ENCODE measurements around the gene TSGA10.
"Not testable (repeated sequence)": the region's sequence is repeated elsewhere in the genome, so short reads cannot be mapped to it uniquely, and the experiment has no call there.

Gene TSGA10

GRCh38 chr2:99154643-99155536, at the start of gene TSGA10, which contains the start of gene LIPT1:
Gene TSGA10, minus strand, starts transcription at chr2:99154942. Its CDS starts 45,503 bp downstream, at chr2:99109439.
Gene LIPT1, plus strand, starts transcription at chr2:99154967. Its CDS starts 6,991 bp downstream, at chr2:99161958.
- peak; percentile 88 for DNase-seq (ENCODE audit: low read depth)

DNA sequence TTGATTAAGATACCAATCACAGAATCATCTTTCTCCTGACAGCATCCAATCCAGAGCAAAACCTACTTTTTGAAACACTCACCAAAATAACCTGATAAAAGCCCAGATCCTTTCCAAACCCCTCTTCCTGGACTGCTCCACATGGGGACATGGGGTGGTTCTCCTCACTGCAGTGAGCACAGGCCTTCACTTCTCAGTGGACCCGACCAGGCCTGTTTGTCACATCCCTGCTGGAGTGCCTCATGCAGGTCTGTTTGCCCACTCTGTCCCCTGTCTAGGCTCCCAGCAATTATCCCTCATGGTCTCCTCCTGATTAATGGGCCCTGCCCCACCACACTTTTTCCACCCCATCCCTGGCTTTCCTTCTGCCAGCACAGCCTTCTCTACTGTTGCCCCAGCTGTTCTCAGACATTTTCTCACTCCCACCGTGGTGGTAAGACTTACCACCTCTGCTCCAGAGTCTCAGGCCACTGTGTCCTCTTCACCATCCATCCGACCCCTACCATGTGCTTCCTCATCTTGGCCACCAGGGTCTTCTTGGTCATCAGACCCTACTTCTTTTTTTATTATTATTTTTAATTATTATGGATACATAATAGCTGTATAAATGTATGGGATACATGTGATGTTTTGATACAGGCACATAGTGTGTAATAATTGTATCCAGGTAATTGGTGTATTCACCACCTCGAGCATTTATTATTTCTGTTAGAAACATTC, 47.4 kb upstream of the TSGA10 start:
- DNase-seq (ENCODE audit: low read depth), result no peak

- no peak for DNase-seq (ENCODE audit: low read depth)
Observed at GRCh38 chr2:99200076-99200800, 45.5 kb upstream of the TSGA10 start.

DNA sequence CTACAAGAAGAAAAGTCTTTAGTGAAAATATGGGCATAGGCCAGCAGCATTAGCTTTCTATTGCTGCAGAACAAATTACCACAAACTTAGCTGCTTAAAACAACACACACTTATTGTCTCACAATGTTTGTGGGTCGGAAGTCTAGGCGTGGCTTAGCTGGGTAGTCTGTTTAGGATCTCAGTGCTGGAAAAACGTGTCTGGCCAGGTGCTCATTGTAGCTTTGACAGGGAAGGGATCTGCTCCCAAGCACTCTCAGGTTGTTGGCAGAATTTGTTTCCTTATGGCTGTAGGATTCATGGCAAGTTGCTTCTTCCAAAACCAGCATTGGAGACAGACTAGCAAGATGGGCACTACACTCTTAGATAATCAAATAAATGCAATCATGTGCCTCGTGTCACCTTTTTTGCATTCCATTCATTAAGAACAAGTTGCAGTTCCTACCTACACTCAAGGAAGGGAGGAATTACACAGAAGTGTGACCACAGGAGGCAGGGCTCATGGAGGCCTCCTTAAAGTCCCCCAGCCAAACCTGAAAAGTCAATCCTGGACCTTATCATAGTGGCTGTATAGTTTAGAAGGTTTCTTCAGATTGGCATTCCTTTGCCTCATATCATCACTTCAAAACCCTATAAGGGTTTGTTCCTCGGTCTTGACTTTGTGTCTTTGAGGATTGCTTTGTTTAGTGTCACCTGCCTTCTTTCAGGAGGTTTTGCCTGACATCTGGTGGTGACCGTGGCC, 43.5 kb upstream of the TSGA10 start:
- DNase-seq (ENCODE audit: low read depth), result no peak

GRCh38 chr2:99192364-99192763, 37.6 kb upstream of the TSGA10 start:
- not testable (repeated sequence) for DNase-seq (ENCODE audit: low read depth)

GRCh38 chr2:99190548-99190947, 35.8 kb upstream of the TSGA10 start:
- no peak for DNase-seq (ENCODE audit: low read depth)

DNA sequence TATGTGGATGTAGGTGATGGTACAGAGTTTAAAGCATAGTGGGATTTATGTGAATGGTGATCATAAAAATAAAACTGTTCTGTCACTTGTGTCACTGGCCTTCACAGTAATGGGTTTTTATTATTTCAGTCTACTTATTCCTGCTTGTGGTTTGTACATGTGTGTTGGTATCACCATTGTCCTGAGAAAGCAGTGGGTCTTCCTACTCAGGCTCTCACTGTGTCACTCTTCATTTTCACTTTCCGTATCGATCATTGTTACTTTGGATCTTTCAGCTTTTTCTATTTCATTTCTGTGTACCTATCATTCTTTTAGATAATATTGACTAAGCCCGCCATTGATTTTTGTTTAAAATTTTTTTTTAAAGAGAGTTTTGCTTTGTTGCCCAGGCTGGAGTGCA, 33.6 kb upstream of the TSGA10 start:
- DNase-seq (ENCODE audit: low read depth), result no peak

DNA sequence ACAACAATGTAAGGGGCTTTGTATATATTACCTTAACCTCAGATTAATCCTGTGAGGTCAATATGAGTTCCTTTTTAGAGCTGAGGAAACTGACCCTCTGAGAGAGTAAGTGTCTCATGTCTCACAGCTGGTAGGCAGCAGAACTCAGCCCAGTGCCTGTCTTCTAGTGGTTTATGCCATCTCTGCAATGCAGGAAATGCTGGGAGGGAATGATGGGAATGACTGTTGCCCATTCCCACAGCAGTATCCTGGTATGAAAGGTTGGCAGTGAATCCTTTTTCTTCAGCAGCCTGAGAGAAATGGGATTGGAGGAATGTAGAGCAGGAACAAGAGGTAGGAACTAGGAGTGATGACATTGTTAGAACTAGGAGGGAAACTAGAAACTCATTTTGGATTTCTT, 32.3 kb upstream of the TSGA10 start:
- DNase-seq (ENCODE audit: low read depth), result no peak

GRCh38 chr2:99184811-99185210, 30.1 kb upstream of the TSGA10 start:
- no peak for DNase-seq (ENCODE audit: low read depth)

DNA sequence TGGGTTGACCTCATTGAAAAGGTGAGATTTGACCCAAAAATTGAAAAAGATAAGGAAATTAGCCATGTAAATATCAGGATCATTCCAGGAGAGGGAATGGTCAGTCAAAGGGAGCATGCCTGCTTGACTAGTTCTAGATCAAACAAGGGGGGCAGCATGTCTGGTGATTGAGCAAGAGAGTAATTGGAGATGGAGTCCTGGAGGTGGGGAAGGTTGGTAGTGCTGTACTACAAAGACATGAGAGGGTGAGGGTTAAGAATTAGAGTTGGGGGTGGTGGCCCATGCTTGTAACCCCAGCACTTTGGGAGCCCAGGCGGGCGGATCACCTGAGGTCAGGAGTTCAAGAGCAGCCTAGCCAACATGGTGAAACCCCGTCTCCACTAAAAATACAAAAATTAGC, 28.3 kb upstream of the TSGA10 start:
- no peak for DNase-seq (ENCODE audit: low read depth)

- no peak for DNase-seq (ENCODE audit: low read depth)
Observed at GRCh38 chr2:99181624-99182000, 26.9 kb upstream of the TSGA10 start.

DNA sequence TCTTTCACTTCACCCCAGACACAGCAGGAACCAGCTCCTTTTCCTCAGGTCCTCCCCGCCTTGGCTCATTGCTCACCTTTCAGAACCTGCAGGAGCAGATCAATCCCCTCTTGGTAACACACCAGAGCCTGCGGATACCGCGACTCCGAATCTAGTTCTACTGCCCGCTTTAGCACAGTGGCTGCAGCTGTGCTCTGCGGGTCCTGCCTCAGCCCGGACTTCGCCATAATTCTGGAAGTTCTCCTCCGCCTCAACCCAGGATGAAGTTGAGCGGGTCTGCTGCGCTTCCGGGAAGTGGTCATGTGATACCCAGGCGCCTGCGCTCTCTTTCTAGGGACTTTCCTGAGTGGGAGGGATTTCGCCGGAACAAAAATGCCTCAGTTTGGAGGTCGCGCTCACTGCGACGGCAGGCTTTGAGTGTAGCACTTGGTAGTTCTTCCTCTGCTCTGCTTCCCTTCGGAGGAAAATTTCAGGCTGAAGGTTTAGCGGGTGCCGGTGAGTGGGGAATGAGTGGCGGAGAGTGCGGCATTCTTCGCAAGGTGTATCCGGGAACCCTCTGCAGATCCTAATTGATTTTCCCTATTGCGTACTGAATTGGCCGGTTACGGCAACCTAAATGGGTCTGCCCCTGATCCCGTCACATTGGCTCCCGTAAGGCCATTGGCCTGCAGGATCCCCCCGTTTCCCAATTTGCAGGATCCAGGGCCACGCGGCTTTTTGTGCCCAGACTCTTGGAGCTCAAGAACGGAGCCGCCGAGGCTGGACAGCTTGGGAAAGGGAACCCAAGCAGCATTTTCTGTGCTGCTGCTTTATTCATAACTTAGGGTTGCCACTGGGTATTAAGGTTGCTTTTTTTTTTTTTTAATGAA, 26.2 kb upstream of the TSGA10 start, which contains the start of the genes MITD1 and MRPL30:
Gene MITD1, minus strand, starts transcription at position 304 of the 869 bp plus-strand sequence. Its CDS starts 77 bp downstream, at position 227.
Gene MRPL30, plus strand, starts transcription at position 430 of the 869 bp plus-strand sequence. CDS start 5,020 bp downstream, outside the sequence.
- DNase-seq (ENCODE audit: low read depth), result peak; percentile 80

DNA sequence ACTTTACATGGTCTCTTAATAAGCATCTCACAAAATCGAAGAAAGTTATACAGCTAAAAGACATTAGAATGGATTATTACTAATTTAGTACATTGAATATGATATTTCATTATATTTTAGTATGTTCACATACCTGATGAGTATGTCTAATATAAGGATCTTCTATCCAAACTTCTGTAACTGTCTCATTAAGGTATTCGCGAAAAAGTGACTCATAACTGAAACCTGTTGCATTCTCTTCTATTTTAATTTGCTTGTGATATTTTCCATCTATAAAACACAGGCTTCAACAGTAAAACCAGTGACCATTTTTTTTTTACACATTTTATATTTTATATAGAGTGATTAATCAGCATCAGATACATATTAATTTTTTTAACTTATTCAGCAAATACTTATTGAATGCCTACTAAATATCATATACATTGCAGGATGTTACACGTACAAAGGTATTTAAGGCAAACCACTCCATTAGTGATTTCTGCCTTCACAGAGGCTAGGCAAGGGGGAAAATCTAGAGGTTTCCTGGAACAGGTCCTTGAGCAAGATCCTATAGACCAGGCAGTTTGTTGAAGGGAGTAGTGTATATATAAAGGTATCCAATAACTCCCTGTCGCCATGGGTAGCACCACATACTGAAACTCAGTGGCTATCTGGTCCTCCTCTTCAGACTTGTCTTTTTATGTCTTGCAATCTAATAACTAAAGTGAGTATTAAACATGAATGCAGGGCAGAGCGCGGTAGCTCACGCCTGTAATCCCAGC, 16.8 kb upstream of the TSGA10 start:
- DNase-seq (ENCODE audit: low read depth), result no peak

DNA sequence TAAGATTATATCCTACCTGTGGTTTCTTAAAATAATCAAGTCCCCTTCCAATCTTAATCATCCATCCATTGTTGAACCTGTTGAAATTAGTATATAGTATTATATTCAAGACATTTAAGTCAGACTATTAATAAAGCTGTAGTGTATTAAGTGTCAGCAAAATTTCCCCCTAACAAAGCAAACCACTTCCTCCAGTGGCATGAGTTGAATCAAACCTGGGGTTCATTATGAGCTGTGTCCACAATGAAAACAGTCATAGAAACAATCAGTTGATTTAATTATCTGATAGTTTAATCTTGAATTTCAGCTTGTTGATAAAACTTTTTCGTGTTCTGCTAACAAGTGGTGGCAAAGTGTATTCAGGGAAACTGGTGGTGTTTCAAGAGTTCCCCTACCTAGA, 14.8 kb upstream of the TSGA10 start:
- DNase-seq (ENCODE audit: low read depth), result no peak

- DNase-seq (ENCODE audit: low read depth), result no peak
Observed at GRCh38 chr2:99166218-99166617, 11.5 kb upstream of the TSGA10 start.

DNA sequence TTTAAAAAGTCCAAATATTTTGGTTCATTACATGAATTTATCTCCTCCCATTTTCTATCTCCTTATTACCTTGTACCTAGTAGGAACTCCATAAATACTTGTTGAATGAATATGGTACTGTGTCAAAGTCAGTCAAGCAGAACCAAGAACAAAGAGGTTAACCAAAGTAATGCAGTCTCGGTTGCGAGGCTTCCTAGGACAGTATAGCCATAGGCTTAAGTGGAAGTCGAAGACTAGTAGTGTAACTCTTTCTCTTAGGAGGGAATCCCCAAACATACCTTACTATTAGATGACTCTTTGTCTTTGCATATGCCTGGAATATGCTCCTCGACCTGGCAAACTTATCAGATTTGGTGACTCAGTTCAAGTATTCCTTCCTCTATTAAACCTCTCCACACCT, 4.9 kb upstream of the TSGA10 start:
- no peak for DNase-seq (ENCODE audit: low read depth)

GRCh38 chr2:99158599-99158998, 3.9 kb upstream of the TSGA10 start:
- no peak for DNase-seq (ENCODE audit: low read depth)

DNA sequence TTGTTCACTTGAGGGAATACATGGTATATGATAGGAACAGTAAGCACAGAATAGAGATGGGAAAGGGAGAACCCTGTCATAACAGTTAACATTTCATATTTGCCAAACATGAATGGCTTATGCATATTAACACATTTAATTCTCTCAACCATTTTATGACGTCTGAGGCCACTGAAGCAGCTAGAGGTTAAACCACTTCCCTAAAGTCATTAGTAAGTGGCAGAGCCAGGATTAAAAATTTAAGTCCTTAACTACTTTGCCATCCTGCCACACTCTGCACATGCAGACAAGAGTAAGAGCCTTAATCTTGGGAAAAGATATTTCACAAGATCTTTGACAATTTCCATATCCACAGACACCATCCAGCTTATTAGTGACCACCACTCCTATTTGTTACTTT, 2.1 kb upstream of the TSGA10 start:
- no peak for DNase-seq (ENCODE audit: low read depth)

GRCh38 chr2:99153921-99154604, 679 bp downstream of the TSGA10 start:
- DNase-seq (ENCODE audit: low read depth), result no peak
